GM21529 (cell line): Measurements from ENCODE around the gene ASAH2B.
"Not testable (repeated sequence)": the region's sequence is repeated elsewhere in the genome, so short reads cannot be mapped to it uniquely, and the experiment has no call there.

Source experiments
- ATAC-seq: cut with Tn5 transposase; IDR thresholded peaks from one replicate; pipeline ENCODE4 v1.9.1; 2021; ENCODE audit not compliant: unreplicated experiment

The ASAH2B gene

DNA sequence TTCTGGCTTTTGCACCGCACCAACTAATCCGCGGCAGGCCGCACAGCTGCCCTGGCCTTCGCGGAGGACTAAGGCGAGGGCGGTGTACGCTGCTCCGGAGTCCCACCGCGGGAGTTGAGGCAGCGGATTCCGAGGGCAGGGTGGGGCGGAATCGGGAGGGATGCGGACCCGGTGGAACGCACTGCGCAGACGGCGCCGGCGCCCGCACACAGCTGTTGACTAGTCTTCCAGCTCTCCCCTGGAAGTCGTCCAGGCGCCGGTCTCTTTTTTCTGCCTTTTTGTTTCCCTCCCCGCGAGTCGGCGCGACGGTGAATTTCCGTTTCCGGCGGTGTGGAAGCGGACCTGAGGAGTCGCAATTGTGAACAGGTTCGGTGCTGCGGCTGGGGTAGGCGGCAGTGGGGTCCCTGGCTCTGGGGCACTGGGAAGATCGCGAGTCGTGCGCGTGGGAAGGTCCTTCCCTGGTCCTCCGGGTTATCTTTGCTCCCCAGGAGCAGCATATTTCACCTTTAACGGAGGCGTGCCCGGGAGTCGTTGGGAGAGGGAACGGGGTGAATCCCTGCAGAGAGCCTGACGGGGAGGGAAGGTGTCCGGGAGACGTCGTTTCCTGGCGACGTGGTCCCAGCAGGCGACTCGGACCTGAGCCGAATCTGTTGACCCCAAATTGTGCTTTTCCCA, at the start of gene ASAH2B:
Gene ASAH2B, plus strand, starts transcription at position 319 of the 675 bp plus-strand sequence. CDS start 5,195 bp downstream, outside the sequence.
- ATAC-seq, result peak; percentile 82

GRCh38 chr10:50697819-50698218, 41.9 kb upstream of the ASAH2B start:
- not testable (repeated sequence) for ATAC-seq

GRCh38 chr10:50701947-50702346, 37.8 kb upstream of the ASAH2B start:
- ATAC-seq, result not testable (repeated sequence)

DNA sequence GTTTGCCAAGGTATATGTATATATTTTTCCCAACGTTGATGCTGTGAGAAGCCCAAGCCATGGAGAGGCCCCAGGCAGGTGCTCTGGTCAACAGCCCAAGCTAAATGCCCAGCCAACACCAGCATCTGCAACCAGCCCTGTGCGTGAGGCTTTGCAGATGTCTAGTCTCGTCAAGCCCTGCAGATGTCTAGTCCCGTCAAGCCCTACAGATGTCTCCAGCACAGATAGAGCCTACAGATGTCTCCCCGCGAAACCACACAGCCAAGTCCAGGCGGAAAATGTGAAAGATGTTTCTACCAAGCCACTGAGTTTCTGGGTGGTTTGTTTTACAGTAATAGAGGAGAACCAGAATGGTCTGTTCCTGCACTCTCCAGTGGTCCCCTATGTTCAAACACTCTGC, 36.7 kb upstream of the ASAH2B start:
- not testable (repeated sequence) for ATAC-seq

GRCh38 chr10:50704436-50705079, 35.2 kb upstream of the ASAH2B start:
- peak; percentile 70 for ATAC-seq

DNA sequence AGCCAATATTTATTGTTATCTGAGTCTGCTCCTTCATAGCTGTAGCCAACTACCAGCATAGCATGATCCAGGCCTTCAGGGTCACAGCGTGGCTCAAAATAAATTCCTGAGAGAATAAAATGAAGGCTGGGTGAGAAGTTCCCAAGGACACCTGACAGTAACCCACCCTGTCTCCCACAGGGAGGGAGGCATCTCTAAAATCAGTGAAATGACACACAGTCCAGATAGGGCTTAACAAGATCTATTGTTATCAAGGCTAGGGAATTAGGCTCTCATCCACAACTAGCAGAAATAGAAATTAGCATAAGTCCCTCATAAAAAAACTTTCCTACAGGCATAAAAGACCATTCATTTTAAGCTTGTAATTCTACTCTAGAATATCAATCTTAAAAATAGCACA, 33.7 kb upstream of the ASAH2B start:
- not testable (repeated sequence) for ATAC-seq

- ATAC-seq, result not testable (repeated sequence)
Measured at GRCh38 chr10:50710241-50710640, 29.5 kb upstream of the ASAH2B start.

DNA sequence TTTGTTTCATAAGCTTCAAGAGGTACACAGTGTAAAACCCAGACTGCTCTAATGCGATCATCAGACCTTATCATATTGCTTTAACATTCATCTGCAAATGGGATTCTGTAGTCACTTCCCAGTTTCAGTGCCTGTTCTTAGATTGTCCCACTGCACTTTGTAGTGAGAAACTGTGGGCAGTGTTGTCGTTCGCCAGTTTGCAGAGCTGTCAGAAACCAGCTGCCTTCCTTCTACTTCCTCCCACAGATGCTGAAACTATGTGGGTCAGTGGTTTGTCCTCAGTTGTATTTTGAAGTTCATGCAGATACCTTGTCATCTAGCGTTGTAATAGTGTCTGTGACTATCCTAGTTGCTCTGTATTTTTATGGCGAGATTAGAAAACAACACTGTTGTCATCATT, 15.9 kb upstream of the ASAH2B start:
- peak; percentile 89 for ATAC-seq

- ATAC-seq, result not testable (repeated sequence)
Measured at GRCh38 chr10:50728112-50728511, 11.6 kb upstream of the ASAH2B start.

DNA sequence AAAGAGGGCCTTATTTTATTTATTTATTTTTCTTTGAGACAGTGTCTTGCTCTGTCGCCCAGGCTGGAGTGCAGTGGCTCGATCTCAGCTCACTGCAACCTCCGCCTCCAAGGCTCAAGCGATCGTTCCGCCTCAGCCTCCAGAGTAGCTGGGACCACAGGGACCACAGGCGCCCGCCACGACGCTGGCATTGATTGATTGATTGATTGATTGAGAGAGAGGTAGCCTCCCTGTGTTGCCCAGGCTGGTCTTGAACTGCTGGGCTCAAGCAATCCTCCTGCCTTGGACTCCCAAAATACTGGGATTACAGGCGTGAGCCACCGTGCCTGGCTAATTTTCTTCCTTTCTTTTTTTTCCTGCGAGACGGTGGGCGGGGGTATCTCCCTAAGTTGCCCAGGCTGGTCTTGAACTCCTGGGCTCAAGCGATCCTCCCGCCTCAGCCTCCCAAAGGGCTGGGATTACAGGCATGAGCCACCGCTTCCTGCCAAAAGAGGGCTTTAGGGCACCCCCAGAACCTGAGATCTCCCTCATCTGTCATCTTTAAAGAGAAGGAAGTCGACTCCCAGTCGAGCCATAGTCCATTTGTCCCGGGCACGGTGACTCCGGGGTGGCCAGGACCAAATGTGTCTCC, 634 bp upstream of the ASAH2B start:
- ATAC-seq, result peak; percentile 20

DNA sequence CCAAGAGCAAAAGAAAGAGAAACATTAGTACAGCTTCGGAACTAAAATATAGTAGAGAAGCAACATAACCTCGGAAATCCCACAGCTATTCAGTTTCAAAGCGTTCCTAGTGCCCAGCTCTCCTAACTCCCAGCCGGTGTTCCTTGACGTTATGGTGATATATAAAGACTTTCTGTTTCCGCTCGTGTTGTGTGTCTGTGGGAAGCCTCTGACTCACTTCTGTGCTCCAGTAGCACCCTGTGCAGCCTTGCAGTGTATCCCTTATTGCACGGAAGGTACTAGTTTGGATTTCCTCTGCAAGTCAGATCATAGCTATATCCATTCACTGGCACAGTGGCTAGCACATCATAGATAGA, 535 bp downstream of the ASAH2B start:
- peak; percentile 48 for ATAC-seq

- not testable (repeated sequence) for ATAC-seq
Measured at GRCh38 chr10:50742820-50743219, 3.1 kb downstream of the ASAH2B start.

DNA sequence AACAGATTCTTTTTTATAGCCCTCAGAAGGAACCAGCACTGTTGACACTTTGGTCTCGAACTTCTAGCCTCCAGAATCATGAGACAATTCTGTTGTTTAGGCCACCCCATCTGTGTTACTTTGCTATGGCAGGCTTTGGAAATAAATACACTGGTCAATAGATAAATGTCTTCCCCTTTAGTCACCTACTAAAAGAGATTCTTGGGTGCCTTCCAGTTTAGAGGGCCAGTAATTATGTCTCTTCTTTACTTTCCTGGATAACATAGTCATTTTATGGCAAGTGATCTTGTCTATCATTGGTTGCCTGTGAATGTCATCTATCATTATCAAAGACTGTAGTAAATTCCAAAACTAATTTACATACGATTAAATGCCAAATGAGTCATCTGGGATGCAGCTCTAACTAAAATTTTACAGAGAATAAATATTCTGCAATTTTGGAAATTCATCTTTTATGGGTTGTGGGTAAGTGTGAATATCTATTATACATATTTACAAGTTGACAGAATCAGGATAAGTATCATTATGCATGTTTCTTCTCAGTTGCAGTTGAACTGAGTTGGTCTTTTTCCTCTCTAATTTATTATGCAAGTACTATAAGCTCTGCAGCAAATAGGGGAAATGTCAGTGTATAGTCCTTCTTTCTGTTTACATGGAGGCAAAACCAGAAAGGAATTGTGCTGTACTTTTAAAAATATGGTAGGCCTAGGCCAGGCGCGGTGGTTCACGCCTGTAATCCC, 27.2 kb downstream of the ASAH2B start:
- not testable (repeated sequence) for ATAC-seq

- ATAC-seq, result not testable (repeated sequence)
Measured at GRCh38 chr10:50772042-50772441, 32.3 kb downstream of the ASAH2B start.

DNA sequence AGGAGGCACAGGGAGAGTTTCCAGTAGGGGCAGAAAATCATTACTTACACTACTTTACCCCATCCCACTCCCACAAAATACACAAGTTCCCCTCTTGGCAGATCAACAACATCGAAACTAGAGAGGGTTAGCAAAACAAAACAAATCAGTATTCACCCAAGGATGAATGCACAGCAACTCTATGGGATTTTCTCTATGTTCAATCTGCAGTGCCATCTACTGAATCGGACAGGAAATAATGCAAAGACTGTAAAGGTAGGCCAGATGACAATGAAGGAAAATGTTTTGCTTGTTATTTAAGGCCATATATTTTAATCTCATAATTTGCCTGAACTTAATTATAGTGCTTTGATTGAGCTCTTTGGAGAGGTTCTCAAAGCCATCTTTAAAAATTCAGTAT, 35.1 kb downstream of the ASAH2B start:
- not testable (repeated sequence) for ATAC-seq

- ATAC-seq, result not testable (repeated sequence)
Measured at GRCh38 chr10:50780036-50780435, 40.3 kb downstream of the ASAH2B start.

DNA sequence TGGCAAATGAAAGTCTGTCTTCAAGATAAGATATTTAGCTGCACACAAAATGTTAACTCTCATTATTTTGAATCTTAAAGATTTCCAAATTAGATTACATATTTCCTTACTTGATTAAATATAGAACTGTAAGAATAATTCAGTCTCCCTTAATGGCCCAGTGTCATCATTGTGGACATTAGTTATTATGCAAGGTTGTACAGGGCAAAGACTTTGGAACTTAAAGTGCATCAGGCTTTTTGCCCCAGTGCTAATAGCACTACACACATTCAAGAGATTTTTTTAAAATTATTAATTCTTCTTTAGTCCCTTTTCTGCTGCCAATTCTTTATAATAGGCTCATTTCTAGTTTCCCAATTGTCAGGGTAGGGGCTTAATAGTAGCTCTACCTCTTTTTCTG, 42.3 kb downstream of the ASAH2B start:
- ATAC-seq, result not testable (repeated sequence)

DNA sequence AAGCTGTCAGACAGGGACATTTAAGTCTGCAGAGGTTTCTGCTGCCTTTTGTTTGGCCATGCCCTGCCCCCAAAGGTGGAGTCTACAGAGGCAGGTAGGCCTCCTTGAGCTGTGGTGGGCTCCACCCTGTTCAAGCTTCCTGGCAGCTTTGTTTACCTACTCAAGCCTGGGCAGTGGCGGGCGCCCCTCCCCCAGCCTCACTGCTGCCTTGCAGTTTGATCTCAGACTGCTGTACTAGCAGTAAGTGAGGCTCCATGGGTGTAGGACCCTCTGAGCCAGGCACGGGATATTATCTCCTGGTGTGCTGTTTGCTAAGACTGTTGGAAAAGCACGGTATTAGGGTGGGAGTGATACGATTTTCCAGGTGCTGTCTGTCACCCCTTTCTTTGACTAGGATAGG, 48.2 kb downstream of the ASAH2B start:
- not testable (repeated sequence) for ATAC-seq

DNA sequence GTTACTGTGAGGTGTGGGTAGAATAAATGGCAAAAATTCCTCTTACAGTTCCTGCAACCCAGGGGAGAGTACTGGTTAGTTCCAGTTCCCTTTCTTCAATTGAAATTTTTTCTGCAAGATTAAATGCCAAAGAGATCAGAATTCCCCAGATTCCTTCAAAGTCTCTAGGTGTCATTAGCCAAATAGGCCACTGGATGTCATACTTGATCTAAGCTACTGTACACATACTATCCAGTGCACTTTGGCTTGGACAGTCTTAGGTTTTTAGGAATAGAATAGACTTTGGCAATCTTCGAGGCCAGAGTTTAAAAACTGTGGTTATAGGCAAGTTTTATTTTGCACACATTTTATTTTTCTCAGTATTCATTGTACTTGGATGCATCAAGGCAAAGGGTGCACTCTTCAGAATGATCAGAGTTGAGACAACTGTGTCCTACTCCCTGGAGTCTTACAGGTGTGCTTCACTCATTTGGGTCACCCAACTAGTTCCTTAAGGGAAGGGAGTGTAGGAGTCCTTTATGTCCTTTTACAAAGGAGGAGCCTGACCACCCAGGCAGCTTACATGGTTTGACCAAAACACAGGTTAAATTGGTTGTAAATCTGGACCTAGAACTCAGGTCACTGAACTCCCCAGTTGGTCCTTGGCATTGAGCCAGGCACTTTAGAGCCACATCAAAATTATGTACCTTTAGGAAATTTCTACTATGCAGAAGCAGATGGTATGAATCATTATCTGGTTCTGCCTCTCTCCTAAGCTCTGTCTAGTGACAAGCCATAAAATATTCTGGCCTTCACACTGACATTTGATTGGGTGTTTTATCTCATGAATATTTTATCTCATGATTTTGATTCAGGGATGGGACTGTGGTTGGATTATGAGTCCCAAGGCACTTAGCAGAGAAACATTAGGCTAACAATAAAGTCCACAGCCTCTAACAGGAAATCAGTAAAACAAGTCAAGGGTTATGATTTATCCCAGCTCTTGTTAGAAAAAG, 49.5 kb downstream of the ASAH2B start:
- no peak for ATAC-seq

- ATAC-seq, result no peak
Measured at GRCh38 chr10:50794490-50794889, 54.8 kb downstream of the ASAH2B start.
